Fibroblast of lung (primary cell): ENCODE results near the gene EDARADD.

ENCODE experiments used
- CTCF ChIP-seq, 2 donors: IDR thresholded peaks in 1 of 2; conservative IDR thresholded peaks in 1 of 2; 1 replicate in 1 of 2; 2 replicates in 1 of 2; pipeline ENCODE4 v1.5.1; 2011 to 2012; ENCODE audit warnings: low read length in 2 of 2, control low read depth in 1 of 2, inconsistent platforms in 1 of 2, low read depth in 1 of 2, mild to moderate bottlenecking in 1 of 2
- EZH2 ChIP-seq: IDR thresholded peaks from 2 replicates; pipeline ENCODE4 v1.5.1; 2012; ENCODE audit warnings: low read length, control low read depth, mild to moderate bottlenecking; ENCODE audit errors: missing control alignments

- TF ChIP-seq CTCF (conservative IDR thresholded peaks at IDR 0.05 in 1 of 2, IDR thresholded peaks at IDR 0.05 in 1 of 2; ENCODE audit: low read depth in 1 of 2, low read length in 2 of 2) (no peak), EZH2 (no peak)
Observed at GRCh38 chr1:236524142-236524894, 130.2 kb downstream of the EDARADD start.
